ENCODE data around the gene CRTAC1.

CRTAC1 gene

GRCh38 chr10:97975598-97975997 is 54.8 kb downstream of the CRTAC1 start:
- DNase-seq = no peak

DNA sequence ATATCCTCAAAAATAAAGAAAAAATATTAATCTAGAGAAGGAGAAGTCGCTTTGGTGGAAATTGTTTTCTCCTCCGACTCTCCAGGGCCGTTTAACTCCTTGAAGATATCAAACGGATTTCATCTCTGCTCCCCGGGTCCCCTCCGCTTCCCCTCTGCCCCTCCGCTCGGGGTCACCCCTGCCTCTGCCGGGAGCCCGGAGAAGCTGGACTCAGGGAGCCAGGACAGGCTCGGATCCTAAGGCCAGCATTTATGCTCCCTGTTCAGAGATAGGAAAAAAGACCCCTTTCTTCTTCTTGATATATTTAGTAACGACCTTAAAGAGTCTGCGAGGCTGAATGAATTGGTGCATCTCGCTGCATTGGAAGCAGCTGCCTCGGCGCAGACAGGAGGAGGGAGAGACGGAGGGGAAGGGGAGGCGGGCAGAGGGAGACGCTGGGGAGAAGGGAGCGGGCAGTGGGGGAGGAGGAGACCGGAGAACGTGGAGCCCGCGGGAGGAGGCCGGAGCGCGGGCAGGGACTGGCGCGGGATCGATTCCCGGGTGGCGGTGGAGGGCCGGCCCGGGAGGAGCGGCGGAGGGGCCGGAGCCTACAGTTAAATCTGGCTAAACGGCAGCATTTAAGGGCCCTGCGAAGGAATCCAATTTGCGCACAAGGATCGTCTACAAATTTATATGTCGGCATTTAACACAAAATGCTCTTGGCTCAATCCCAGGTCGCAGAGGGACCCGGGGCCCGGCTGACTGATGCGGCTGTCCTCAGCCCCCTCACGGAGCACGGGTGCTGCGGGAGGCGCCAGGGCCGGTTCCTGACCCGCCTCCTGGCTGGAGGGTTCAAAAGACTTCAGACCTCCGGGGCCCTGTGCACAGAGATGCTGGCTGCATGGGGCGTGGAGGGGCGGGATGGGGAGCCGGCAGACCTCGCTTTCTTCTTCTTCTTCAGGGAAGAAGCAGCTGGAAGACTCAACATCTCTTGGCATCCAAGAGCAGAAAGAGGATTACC is 55.6 kb downstream of the CRTAC1 start:
- Mint-ChIP-seq H3K9me3 (no peaks in the 10 kb centered on the region), H3K27me3 (ENCODE audit: low read depth, poor library complexity) (peaks cover 97% of the 10 kb centered on the region), H3K36me3 (ENCODE audit: low read depth) (no peaks in the 10 kb centered on the region), H3K27ac (no peak overlapping the region), H3K4me3 (peak overlapping the region; percentile 68), H3K4me1 (no peaks in the 10 kb centered on the region)
- peak; percentile 48 for DNase-seq
- TF ChIP-seq CTCF (IDR thresholded peaks at IDR 0.05) = no peak

More at GRCh38 chr10:97975598-97975997, 54.8 kb downstream of the CRTAC1 start:
- H3K4me1 Mint-ChIP-seq = no peaks in the 10 kb centered on the region
- H3K27me3 Mint-ChIP-seq (ENCODE audit: low read depth, poor library complexity) = peaks cover 93% of the 10 kb centered on the region
- H3K36me3 Mint-ChIP-seq (ENCODE audit: low read depth) = no peaks in the 10 kb centered on the region
- no peak overlapping the region for H3K27ac Mint-ChIP-seq
- no peak overlapping the region for H3K4me3 Mint-ChIP-seq
- TF ChIP-seq CTCF (IDR thresholded peaks at IDR 0.05) = no peak
- H3K9me3 Mint-ChIP-seq = no peaks in the 10 kb centered on the region

DNA sequence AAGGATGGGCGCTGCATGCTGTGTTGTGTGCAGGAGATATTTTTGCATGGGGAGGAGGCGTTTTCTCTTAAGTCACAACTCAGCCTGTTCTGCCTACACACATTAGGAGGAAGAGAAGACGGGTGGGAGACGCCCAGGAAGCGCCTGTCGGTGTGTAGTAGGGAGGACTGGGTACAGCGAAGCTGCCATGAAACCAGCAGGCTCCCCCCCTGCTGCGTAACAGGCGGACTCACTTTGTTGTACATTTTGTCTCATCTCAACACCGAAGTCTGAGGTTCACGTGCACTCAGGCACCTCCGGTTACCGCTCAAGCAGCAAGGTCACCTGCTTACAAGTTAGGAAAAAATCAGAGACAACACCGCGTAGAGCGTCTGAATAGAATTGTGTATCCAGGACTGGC is 56.3 kb downstream of the CRTAC1 start:
- Mint-ChIP-seq H3K27me3 (ENCODE audit: low read depth, poor library complexity) (peaks cover 98% of the 10 kb centered on the region), H3K9me3 (no peaks in the 10 kb centered on the region), H3K4me1 (no peaks in the 10 kb centered on the region), H3K4me3 (peak overlapping the region; percentile 68), H3K36me3 (ENCODE audit: low read depth) (no peaks in the 10 kb centered on the region), H3K27ac (no peak overlapping the region)
- no peak for TF ChIP-seq CTCF (IDR thresholded peaks at IDR 0.05)
- DNase-seq = peak; percentile 13

GRCh38 chr10:97969538-97970079 is 60.8 kb downstream of the CRTAC1 start:
- no peaks in the 10 kb centered on the region for H3K9me3 Mint-ChIP-seq
- no peaks in the 10 kb centered on the region for H3K4me1 Mint-ChIP-seq
- no peaks in the 10 kb centered on the region for H3K36me3 Mint-ChIP-seq (ENCODE audit: low read depth)
- H3K27ac Mint-ChIP-seq = no peak overlapping the region
- TF ChIP-seq CTCF (IDR thresholded peaks at IDR 0.05) = no peak
- H3K27me3 Mint-ChIP-seq (ENCODE audit: low read depth, poor library complexity) = peaks cover 86% of the 10 kb centered on the region
- no peak overlapping the region for H3K4me3 Mint-ChIP-seq
- no peak for DNase-seq

DNA sequence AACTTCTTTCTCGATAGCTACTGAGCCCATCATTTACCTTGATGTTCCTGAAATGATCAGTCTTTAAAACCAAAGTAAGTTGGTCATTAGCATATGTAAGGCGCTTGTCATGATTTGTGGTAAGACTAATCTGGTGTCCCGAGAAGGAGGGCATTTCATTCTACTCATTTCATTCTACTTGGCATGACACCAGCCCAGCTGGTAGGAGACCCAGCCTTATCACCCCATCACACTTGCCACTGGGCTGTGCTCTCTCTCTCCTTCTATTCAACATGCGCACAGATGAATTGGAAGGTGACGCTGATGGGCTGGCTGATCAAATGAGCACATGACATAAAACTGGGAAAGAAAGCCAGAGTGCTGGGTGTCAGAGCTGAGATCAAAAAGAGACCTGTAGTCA is 65.7 kb downstream of the CRTAC1 start:
- Mint-ChIP-seq H3K9me3 (no peaks in the 10 kb centered on the region), H3K27ac (no peak overlapping the region), H3K4me1 (no peaks in the 10 kb centered on the region), H3K27me3 (ENCODE audit: low read depth, poor library complexity) (peaks cover 61% of the 10 kb centered on the region), H3K4me3 (no peak overlapping the region), H3K36me3 (ENCODE audit: low read depth) (no peaks in the 10 kb centered on the region)
- no peak for DNase-seq
- no peak for TF ChIP-seq CTCF (IDR thresholded peaks at IDR 0.05)
